H9 (cell line): ENCODE data around the gene BCKDHA. TPM values are rescaled to one million over a fixed set of nuclear protein-coding genes. Genes with fewer than 3 reads are reported as not detected.
"Not testable (repeated sequence)": the region's sequence is repeated elsewhere in the genome, so short reads cannot be mapped to it uniquely, and the experiment has no call there.

Experiments
- DNase-seq: peaks from one replicate; pipeline ENCODE4 v3.0.0-alpha.2; 2017
- H2AFZ ChIP-seq: one replicate; pipeline ENCODE4 v1.6.1; 2013; ENCODE audit warnings: mild to moderate bottlenecking, low read length, control low read depth, moderate library complexity
- H2AK5ac ChIP-seq: 2 replicates; pipeline ENCODE4 v1.6.1; 2013; ENCODE audit warnings: low read length, control low read depth, mixed read lengths; ENCODE audit not compliant: insufficient read length
- H2BK120ac ChIP-seq: one replicate; pipeline ENCODE4 v1.6.1; 2013; ENCODE audit warnings: low read depth, mild to moderate bottlenecking, low read length, control low read depth, inconsistent platforms; ENCODE audit not compliant: poor library complexity, severe bottlenecking
- H2BK12ac ChIP-seq: 2 replicates; pipeline ENCODE4 v1.6.1; 2013; ENCODE audit warnings: low read length, control low read depth, mixed read lengths, low read depth; ENCODE audit not compliant: insufficient read length
- H2BK15ac ChIP-seq: 2 replicates; pipeline ENCODE4 v1.6.1; 2013; ENCODE audit warnings: low read depth, low read length, control low read depth
- H2BK20ac ChIP-seq: one replicate; pipeline ENCODE4 v1.6.1; 2013; ENCODE audit warnings: low read depth, mild to moderate bottlenecking, low read length, control low read depth, inconsistent platforms; ENCODE audit not compliant: poor library complexity, severe bottlenecking
- H2BK5ac ChIP-seq: 2 replicates; pipeline ENCODE4 v1.6.1; 2013; ENCODE audit warnings: low read length, control low read depth, mixed read lengths; ENCODE audit not compliant: insufficient read length
- H3K14ac ChIP-seq: 2 replicates; pipeline ENCODE4 v1.6.1; 2013; ENCODE audit warnings: low read length, control low read depth; ENCODE audit not compliant: insufficient read depth
- H3K18ac ChIP-seq: 2 replicates; pipeline ENCODE4 v1.6.1; 2013; ENCODE audit warnings: low read depth, mild to moderate bottlenecking, mixed read lengths, low read length, control low read depth; ENCODE audit not compliant: insufficient read length
- H3K23ac ChIP-seq: 2 replicates; pipeline ENCODE4 v1.6.1; 2013; ENCODE audit warnings: low read length, control low read depth, mixed read lengths, low read depth; ENCODE audit not compliant: insufficient read length
- H3K23me2 ChIP-seq: 2 replicates; pipeline ENCODE4 v1.6.1; 2013; ENCODE audit warnings: low read depth, mild to moderate bottlenecking, mixed read lengths, low read length, control low read depth; ENCODE audit not compliant: insufficient read length, poor library complexity, severe bottlenecking
- H3K27ac ChIP-seq: 2 replicates; pipeline ENCODE4 v1.5.1; 2013; ENCODE audit warnings: low read length, control low read depth, mixed read lengths, low read depth; ENCODE audit not compliant: insufficient read length
- H3K27me3 ChIP-seq: 2 replicates; pipeline ENCODE4 v1.6.1; 2013; ENCODE audit warnings: low read length, control low read depth, inconsistent platforms; ENCODE audit not compliant: insufficient read depth
- H3K4ac ChIP-seq: 2 replicates; pipeline ENCODE4 v1.6.1; 2013; ENCODE audit warnings: low read depth, mild to moderate bottlenecking, control low read depth, inconsistent platforms, low read length, moderate library complexity
- H3K4me1 ChIP-seq: 2 replicates; pipeline ENCODE4 v1.6.1; 2013; ENCODE audit warnings: low read length, control low read depth, inconsistent platforms; ENCODE audit not compliant: insufficient read depth
- H3K4me2 ChIP-seq: 2 replicates; pipeline ENCODE4 v1.6.1; 2013; ENCODE audit warnings: low read length, control low read depth, mixed read lengths; ENCODE audit not compliant: insufficient read length, insufficient read depth
- H3K56ac ChIP-seq: 2 replicates; pipeline ENCODE4 v1.6.1; 2013; ENCODE audit warnings: low read depth, mild to moderate bottlenecking, mixed read lengths, low read length, control low read depth; ENCODE audit not compliant: insufficient read length
- H3K79me1 ChIP-seq: 2 replicates; pipeline ENCODE4 v1.6.1; 2013; ENCODE audit warnings: low read depth, mild to moderate bottlenecking, moderate library complexity, low read length, control low read depth, inconsistent platforms; ENCODE audit not compliant: insufficient read depth, poor library complexity, severe bottlenecking
- H3K79me2 ChIP-seq: 2 replicates; pipeline ENCODE4 v1.6.1; 2013; ENCODE audit warnings: low read length, control low read depth, inconsistent platforms; ENCODE audit not compliant: insufficient read depth
- H3K9ac ChIP-seq: 2 replicates; pipeline ENCODE4 v1.6.1; 2013; ENCODE audit warnings: low read length, control low read depth, mixed read lengths; ENCODE audit not compliant: insufficient read length; ENCODE audit errors: extremely low read depth
- H3K9me3 ChIP-seq: one replicate; pipeline ENCODE4 v1.6.1; 2013; ENCODE audit warnings: low read depth, low read length, inconsistent platforms; ENCODE audit not compliant: control insufficient read depth
- H3T11ph ChIP-seq: one replicate; pipeline ENCODE4 v1.6.1; 2013; ENCODE audit warnings: mild to moderate bottlenecking, low read length, control low read depth, inconsistent platforms
- H4K20me1 ChIP-seq: one replicate; pipeline ENCODE4 v1.6.1; 2013; ENCODE audit not compliant: control insufficient read depth, insufficient read length, insufficient read depth
- H4K5ac ChIP-seq: 2 replicates; pipeline ENCODE4 v1.6.1; 2013; ENCODE audit warnings: low read depth, mild to moderate bottlenecking, mixed read lengths, low read length, control low read depth; ENCODE audit not compliant: insufficient read length
- H4K8ac ChIP-seq: replicated peaks from 2 replicates; pipeline ENCODE4 v1.6.1; 2013; ENCODE audit warnings: low read length, control low read depth, mixed read lengths, low read depth; ENCODE audit not compliant: insufficient read length
- H4K91ac ChIP-seq: 2 replicates; pipeline ENCODE4 v1.6.1; 2013; ENCODE audit warnings: low read depth, mild to moderate bottlenecking, moderate library complexity, mixed read lengths, low read length, control low read depth; ENCODE audit not compliant: insufficient read length
- H3K27ac Mint-ChIP-seq, 3 experiments: 2 replicates in 2 of 3; 3 replicates in 1 of 3; pipeline ENCODE4 v1.8.0; 2020 to 2021; ENCODE audit warnings: mixed read lengths in 3 of 3, mild to moderate bottlenecking in 1 of 3, moderate library complexity in 1 of 3
- H3K27me3 Mint-ChIP-seq: 2 replicates; pipeline ENCODE4 v1.8.0; 2021; ENCODE audit warnings: low read depth, mild to moderate bottlenecking, moderate library complexity, mixed read lengths
- H3K36me3 Mint-ChIP-seq, 3 experiments: 2 replicates in 2 of 3; 3 replicates in 1 of 3; pipeline ENCODE4 v1.8.0; 2020 to 2021; ENCODE audit warnings: low read depth in 3 of 3, mixed read lengths in 3 of 3; ENCODE audit not compliant: insufficient read depth in 1 of 3
- H3K4me1 Mint-ChIP-seq, 2 experiments: 2 replicates each; pipeline ENCODE4 v1.8.0; 2020; ENCODE audit warnings: mixed read lengths in 2 of 2
- H3K4me3 Mint-ChIP-seq, 2 experiments: 2 replicates in 1 of 2; 3 replicates in 1 of 2; pipeline ENCODE4 v1.8.0; 2020 to 2021; ENCODE audit warnings: mild to moderate bottlenecking in 2 of 2, mixed read lengths in 2 of 2, moderate library complexity in 1 of 2
- H3K9me3 Mint-ChIP-seq, 2 experiments: 2 replicates in 1 of 2; 3 replicates in 1 of 2; pipeline ENCODE4 v1.8.0; 2020; ENCODE audit warnings: mild to moderate bottlenecking in 2 of 2, mixed read lengths in 2 of 2, moderate library complexity in 1 of 2
- WGBS: extraction: QIAGEN DNeasy Blood & Tissue Kit; methylation state at CpG from one replicate; pipeline ENCODE4 v1.1.7; 2013; ENCODE audit warnings: missing lambda C conversion rate, low lambda C conversion rate, mixed read lengths; ENCODE audit not compliant: insufficient read length; ENCODE audit errors: extremely low coverage; 5-methylcytosine and 5-hydroxymethylcytosine counted together
- total RNA-seq: library from RNA; stranded (reverse); gene quantifications from 2 replicates; pipeline ENCODE4 v1.2.1, GENCODE V29; 2021
- TF ChIP-seq, protein P1 (sequence below): fragments of 200-600 bp; sonication (generic); conservative IDR thresholded peaks from 3 replicates; pipeline ENCODE4 v1.8.0; 2021; ENCODE audit warnings: antibody characterized with exemption, mild to moderate bottlenecking

The BCKDHA gene
- total RNA-seq, 1 experiment from 2014 or later = 21.1 TPM

DNA sequence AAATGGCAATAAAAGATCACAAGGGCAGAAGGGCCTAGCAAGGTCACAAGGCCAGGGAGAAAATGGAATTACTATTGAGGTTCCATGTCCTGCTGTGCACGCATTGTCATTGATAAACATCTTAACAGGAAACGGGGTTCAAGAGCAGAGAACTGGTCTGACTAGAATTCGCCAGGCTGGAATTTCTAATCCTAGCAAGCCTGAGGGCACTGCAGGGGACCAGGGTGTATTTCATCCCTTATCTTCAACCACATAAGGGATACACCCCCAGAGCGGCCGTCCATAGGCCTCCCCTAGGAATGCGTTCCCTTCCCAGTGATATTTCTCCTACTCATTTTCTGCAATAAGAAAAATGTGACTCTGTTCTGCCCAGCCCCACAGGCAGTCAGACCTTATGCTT lies 64.9 kb downstream of the BCKDHA start:
- Histone ChIP-seq H3K14ac (no peak overlapping the region), H4K91ac (no peak overlapping the region), H3K27ac (no peak overlapping the region), H3K4ac (no peak overlapping the region), H3T11ph (no peak overlapping the region), H4K8ac (no peak overlapping the region), H2BK20ac (no peak overlapping the region), H3K23me2 (no peaks in the 10 kb centered on the region), H3K79me2 (no peaks in the 10 kb centered on the region), H2BK15ac (no peak overlapping the region), H4K5ac (no peak overlapping the region), H2AK5ac (no peak overlapping the region), H2BK12ac (no peak overlapping the region), H3K4me1 (no peaks in the 10 kb centered on the region), H2BK5ac (no peak overlapping the region), H3K9ac (no peak overlapping the region), H3K18ac (no peak overlapping the region), H2BK120ac (no peak overlapping the region), H3K4me2 (no peak overlapping the region), H3K23ac (no peak overlapping the region), H3K9me3 (peaks cover 37% of the 10 kb centered on the region), H3K56ac (no peak overlapping the region), H2AFZ (no peak overlapping the region), H4K20me1 (no peaks in the 10 kb centered on the region), H3K27me3 (no peaks in the 10 kb centered on the region), H3K79me1 (no peaks in the 10 kb centered on the region)
- H3K27me3 Mint-ChIP-seq = no peaks in the 10 kb centered on the region; the same call in 1 of the 2 replicates
- no peak for DNase-seq
- H3K9me3 Mint-ChIP-seq = peaks cover 56 to 75% of the 10 kb centered on the region in 2 experiments
- no peak overlapping the region for H3K27ac Mint-ChIP-seq
- no peaks in the 10 kb centered on the region for H3K4me1 Mint-ChIP-seq
- TF ChIP-seq, protein P1, sequence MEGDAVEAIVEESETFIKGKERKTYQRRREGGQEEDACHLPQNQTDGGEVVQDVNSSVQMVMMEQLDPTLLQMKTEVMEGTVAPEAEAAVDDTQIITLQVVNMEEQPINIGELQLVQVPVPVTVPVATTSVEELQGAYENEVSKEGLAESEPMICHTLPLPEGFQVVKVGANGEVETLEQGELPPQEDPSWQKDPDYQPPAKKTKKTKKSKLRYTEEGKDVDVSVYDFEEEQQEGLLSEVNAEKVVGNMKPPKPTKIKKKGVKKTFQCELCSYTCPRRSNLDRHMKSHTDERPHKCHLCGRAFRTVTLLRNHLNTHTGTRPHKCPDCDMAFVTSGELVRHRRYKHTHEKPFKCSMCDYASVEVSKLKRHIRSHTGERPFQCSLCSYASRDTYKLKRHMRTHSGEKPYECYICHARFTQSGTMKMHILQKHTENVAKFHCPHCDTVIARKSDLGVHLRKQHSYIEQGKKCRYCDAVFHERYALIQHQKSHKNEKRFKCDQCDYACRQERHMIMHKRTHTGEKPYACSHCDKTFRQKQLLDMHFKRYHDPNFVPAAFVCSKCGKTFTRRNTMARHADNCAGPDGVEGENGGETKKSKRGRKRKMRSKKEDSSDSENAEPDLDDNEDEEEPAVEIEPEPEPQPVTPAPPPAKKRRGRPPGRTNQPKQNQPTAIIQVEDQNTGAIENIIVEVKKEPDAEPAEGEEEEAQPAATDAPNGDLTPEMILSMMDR = no peak
- peaks cover 0 to 9% (median 0%) of the 10 kb centered on the region in 3 experiments; a peak in 3 of 7 replicates for H3K36me3 Mint-ChIP-seq
- H3K4me3 Mint-ChIP-seq = no peak overlapping the region
- no CpG with 5 or more reads among the region's 6 CpGs for WGBS

DNA sequence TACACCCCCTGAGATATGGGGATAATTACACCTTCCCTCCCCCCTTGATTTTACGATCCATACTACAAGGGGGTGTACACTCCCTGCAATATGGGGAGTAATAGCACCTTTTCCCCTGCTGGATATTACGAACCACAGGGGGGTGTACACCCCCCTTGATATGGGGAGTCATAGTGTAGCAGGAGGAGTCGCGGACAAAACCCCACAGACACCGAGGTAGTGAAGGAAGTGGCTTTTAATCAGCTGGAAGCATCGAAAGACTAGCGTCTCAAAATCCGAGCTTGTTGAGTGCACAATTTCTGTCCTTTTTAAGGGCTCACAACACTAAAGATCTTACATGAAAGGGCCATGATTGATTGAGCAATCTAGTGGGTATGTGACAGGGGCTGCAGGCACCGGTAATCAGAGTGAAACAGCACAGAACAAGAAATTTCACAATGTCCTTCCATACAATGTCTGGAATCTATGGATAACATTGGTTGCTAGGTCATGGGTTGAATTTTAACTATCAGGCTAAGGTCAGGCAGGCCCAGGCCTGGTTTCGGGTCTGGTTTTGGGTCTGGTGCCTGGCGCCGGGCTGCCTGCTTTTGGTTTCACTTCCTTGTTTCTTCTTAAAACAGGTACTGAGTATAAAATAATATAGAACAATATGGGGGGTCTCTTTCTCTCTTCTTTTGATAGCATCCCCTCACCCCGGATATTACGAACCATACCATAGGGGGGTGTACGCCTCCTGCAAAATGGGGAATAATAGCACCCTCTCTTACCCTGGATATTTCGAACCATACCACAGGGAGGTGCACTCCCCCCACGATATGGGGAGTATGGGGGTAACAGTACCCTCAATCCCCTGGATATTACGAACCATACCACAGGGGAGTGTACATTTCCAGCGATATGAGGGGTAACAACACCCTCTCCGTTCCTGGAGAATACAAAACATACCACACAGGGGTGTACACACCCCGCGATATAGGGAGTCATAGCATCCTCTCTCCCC lies 65.9 kb downstream of the BCKDHA start:
- not testable (repeated sequence) for H2BK12ac ChIP-seq, H3K27me3 ChIP-seq, H3K4me2 ChIP-seq, H3K4ac ChIP-seq, H3K79me2 ChIP-seq, H4K20me1 ChIP-seq, H3K4me1 Mint-ChIP-seq, H2BK120ac ChIP-seq, H2AK5ac ChIP-seq, H3K36me3 Mint-ChIP-seq, H3K18ac ChIP-seq, DNase-seq, H3K27ac ChIP-seq, H3K4me1 ChIP-seq, H3K27ac Mint-ChIP-seq, H2BK20ac ChIP-seq, H3K4me3 Mint-ChIP-seq, H4K91ac ChIP-seq, H3K27me3 Mint-ChIP-seq, H3T11ph ChIP-seq, H3K23me2 ChIP-seq, H3K23ac ChIP-seq, H4K5ac ChIP-seq, H2BK5ac ChIP-seq, H2BK15ac ChIP-seq, H4K8ac ChIP-seq, H3K14ac ChIP-seq, H3K9ac ChIP-seq, H2AFZ ChIP-seq, H3K56ac ChIP-seq, H3K79me1 ChIP-seq
- peaks cover 48 to 70% of the 10 kb centered on the region in 2 experiments for H3K9me3 Mint-ChIP-seq
- WGBS = no CpG with 5 or more reads among the region's 22 CpGs
- H3K9me3 ChIP-seq = peaks cover 43% of the 10 kb centered on the region
